ENCODE results near the gene PREB. TPM values are rescaled to one million over a fixed set of nuclear protein-coding genes. Genes with fewer than 3 reads are reported as not detected.

The PREB gene
- total and polyA plus RNA-seq, 2 of the 13 experiments (the other 11 are each of a cell fraction or from before 2014, with no cell fraction given): 112 to 192 TPM

GRCh38 chr2:27086724-27087593, 47.5 kb downstream of the PREB start, which contains the start of gene KHK (continued):
- peak; percentile 84; the same call in 1 of the 2 replicates for TF ChIP-seq POGK (CRISPR knock-in tag; conservative IDR thresholded peaks at IDR 0.05)
- peak; percentile 86; the same call in 1 of the 2 replicates for TF ChIP-seq CHCHD3 (CRISPR knock-in tag; IDR thresholded peaks at IDR 0.05)
- no peak; the same call in 1 of the 2 replicates for TF ChIP-seq ZFP90 (CRISPR knock-in tag; IDR thresholded peaks at IDR 0.05; ENCODE audit: borderline replicate concordance)
- TF ChIP-seq DBP (CRISPR knock-in tag; IDR thresholded peaks at IDR 0.05; ENCODE audit: not compliant biosample characterization): peak; percentile 73
- TF ChIP-seq ATF1 (CRISPR knock-in tag; IDR thresholded peaks at IDR 0.05): no peak
- TF ChIP-seq ZNF30 (CRISPR knock-in tag; IDR thresholded peaks at IDR 0.05): no peak
- TF ChIP-seq PPARG (CRISPR knock-in tag; conservative IDR thresholded peaks at IDR 0.05): no peak
- TF ChIP-seq HBP1 (CRISPR knock-in tag; IDR thresholded peaks at IDR 0.05; ENCODE audit: low read depth): peak; percentile 15; the same call in 1 of the 2 replicates
- no peak for TF ChIP-seq ZNF503 (CRISPR knock-in tag; IDR thresholded peaks at IDR 0.05)
- no peak for TF ChIP-seq ZNF570 (CRISPR knock-in tag; IDR thresholded peaks at IDR 0.05; ENCODE audit: borderline replicate concordance)
- TF ChIP-seq ZBTB42 (CRISPR knock-in tag; IDR thresholded peaks at IDR 0.05): peak; percentile 69; the same call in 1 of the 2 replicates
- TF ChIP-seq ZNF567 (CRISPR knock-in tag; IDR thresholded peaks at IDR 0.05; ENCODE audit: borderline replicate concordance): no peak
- TF ChIP-seq CC2D1A (CRISPR knock-in tag; IDR thresholded peaks at IDR 0.05): no peak
- TF ChIP-seq SMARCE1 (IDR thresholded peaks at IDR 0.05; ENCODE audit: borderline replicate concordance): no peak
- peak; percentile 77 for TF ChIP-seq SRSF1 (optimal IDR thresholded peaks at IDR 0.05; ENCODE audit: low read depth, low read length)
- no peak for TF ChIP-seq ZNF577 (CRISPR knock-in tag; IDR thresholded peaks at IDR 0.05; ENCODE audit: borderline replicate concordance, low read depth)
- TF ChIP-seq E2F5 (CRISPR knock-in tag; conservative IDR thresholded peaks at IDR 0.05): no peak
- no peak for TF ChIP-seq JARID2 (CRISPR knock-in tag; IDR thresholded peaks at IDR 0.05; ENCODE audit: insufficient replicate concordance)
- no peak for TF ChIP-seq NR3C1 (CRISPR knock-in tag; IDR thresholded peaks at IDR 0.05)
- TF ChIP-seq TARDBP (CRISPR knock-in tag; IDR thresholded peaks at IDR 0.05): no peak
- TF ChIP-seq SMAD9 (CRISPR knock-in tag; IDR thresholded peaks at IDR 0.05): no peak
- no peak for TF ChIP-seq ZNF674 (CRISPR knock-in tag; IDR thresholded peaks at IDR 0.05; ENCODE audit: low read depth)
- no peak for TF ChIP-seq ZNF562 (CRISPR knock-in tag; IDR thresholded peaks at IDR 0.05; ENCODE audit: borderline replicate concordance)

Measured in HepG2 (cell line).